Endometrium (tissue), 2 donors: Measurements from ENCODE around the gene CADPS2.
"Not testable (repeated sequence)": the region's sequence is repeated elsewhere in the genome, so short reads cannot be mapped to it uniquely, and the experiment has no call there.

ENCODE experiments used
- FAIRE-seq: peaks from 2 replicates; lab custom pipeline; 2012; peaks lifted over from hg19 to GRCh38; lab: Jason Lieb, UNC
- donor health status: control.
- donor health status: control.

Gene CADPS2

GRCh38 chr7:122309421-122309820, 576.8 kb downstream of the CADPS2 start:
- FAIRE-seq, result no peak

DNA sequence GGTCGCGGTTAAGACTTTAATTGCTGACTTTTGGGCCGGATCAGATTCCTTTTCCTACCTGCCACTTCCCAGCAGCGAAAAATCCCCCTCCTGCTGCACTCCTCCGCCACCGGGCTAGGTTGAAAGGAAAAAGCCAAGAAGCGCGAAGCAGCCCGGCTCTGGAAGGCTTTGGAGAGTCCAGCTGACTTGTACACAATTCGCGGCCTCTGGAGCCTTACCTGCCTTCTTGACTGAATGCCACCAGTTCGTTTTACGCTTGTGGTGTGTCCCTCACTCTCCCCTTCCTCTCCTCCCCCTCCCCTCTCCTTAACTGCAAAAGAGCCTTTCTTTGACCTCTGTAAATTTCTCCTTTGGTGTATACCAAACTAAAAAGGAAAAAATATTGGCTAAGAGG, 579.0 kb downstream of the CADPS2 start:
- FAIRE-seq, result no peak

DNA sequence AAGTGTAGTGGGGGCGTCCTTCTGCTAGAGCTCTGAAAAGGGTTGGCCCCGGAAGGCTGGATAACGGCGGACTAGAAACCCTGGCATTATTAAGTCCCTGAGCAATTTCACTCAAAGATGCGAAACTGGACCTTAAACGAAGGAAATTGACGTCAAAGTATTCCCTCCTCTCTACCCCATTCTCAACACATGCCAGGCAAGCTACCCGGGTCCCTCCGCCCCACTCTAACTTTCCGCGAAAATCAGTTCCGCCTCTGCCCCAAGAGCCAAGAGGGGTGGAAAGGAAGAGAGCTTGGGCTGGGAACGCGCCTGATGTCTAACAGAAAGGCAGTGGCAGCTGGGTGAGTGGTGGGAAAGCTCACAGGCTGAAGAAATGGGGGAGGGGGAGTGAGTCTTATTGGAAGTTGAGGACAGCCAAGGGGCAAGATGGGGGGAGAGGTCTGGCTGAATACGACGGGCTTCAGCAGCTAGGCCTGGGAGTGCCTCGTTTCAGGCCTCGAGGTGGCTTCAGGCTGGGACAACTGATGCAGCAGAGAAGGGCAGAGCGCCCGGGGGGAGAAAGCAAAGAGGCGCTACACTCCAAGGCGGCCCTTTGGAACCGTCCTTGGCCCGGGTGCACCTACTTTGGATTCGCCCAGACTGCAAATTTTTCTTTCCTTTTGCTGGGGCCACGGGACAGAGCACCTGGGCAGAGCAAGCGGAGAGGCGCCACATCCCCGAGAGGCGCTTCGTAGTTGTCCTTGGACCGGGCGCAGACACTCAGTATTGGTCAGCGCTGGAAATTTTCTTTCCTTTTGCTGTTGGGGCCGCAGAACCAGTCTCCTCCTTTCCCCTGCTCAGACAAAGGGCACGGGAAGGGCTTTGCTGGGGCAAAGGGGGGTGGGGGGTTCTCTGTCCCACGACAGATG, 579.7 kb downstream of the CADPS2 start:
- no peak for FAIRE-seq

- no peak for FAIRE-seq
These were observed 580.6 kb downstream of the CADPS2 start for GRCh38 chr7:122305475-122306319.

DNA sequence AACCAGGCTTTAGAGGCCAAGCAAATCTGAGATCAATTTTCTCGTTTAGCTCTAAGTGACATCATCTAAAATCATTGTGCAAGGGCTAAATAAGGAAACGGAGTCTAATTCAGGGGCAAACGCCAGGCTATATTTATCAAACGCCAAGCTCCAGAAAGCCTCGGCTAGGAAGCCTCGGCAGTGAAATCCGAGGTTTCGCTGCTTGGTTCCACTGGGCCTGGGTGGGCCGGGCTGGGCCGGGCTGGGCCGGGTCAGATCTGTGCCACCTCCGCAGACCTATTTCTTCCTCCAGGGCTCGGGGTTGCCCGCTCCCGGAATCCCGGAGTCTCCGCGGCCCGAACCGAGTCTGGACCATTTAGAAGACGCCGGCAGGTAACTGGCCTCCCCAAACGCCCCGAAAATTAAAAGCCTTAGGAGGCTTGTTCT, 581.3 kb downstream of the CADPS2 start:
- FAIRE-seq, result no peak

DNA sequence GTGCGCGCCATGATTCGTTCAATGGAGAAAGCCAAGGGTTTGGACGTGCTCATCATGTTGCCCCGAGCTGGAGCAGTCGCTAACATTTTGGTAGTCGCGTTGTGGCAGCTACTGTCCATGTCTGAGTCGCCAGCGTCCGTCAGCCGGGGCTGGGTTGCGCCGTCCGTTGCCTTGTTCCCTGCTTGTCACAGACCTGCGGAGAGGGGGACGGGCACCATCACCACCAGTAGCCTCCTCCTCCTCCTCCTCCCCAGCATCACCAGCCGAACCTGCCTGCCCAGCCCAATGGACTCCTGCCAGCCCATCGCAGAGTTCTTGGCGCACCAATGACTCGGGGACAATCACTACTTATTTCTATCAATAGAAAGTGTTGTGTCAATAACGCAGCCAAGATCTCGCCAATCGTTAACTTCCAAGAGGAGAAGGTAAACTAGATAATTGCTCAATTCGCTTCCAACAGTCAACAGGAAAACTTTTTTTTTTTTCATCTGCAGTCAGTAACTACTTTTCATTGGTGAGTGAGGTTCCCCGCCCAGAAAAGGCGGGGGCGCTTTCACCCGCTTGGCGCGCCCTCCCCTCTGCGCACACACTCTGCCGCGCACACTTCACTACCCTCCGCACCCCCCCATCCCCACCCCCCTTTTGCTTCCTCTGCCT, 581.8 kb downstream of the CADPS2 start, which contains the start of gene FEZF1:
Gene FEZF1 (minus strand): TSS at position 432 of the 657 bp plus-strand sequence. CDS start 313 bp downstream, at position 119.
- FAIRE-seq, result no peak

GRCh38 chr7:122303531-122304318, 582.5 kb downstream of the CADPS2 start:
- no peak for FAIRE-seq

- no peak for FAIRE-seq
These were observed 583.3 kb downstream of the CADPS2 start for GRCh38 chr7:122302761-122303530.

DNA sequence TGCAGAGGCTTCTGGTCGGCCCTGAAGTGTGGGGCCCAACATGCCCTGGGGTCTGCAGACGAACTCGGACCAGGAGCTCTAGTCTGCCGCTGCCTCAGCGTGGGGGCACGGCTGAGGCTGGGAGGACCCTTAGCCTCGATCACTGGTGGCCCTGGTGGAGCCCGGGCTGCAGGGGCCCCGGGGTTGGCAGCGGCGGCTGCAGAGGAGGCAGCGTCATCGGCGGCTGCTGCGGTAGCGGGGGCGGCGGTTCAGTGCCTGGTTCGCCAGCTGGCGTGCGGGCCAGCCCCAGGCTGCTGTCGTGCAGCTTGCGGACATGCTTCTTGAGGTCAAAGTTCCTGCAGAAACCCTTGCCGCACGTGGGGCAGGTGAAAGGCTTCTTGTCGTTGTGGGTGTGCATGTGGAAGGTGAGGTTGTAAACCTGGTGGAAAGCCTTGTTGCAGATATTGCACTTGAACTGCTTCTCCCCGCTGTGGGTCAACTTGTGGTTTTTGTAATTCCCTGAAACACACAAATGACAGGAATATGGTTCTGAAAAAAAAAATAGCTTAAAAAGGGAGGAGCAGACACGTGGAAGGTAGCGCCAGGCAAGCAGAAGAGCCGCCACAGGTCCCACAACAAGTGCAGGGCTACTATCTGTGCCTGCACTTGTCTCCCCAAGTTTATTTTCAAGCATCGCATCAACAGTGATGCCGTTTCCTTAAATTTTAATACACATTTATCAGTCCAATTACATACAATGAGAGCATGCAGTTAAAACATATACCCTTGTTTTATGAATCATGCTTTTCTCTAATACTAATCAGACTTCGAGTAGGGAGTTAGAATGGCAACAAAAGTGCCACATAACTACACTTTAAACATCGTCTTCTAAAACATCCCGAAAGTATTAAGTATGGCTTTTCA, 584.2 kb downstream of the CADPS2 start:
- no peak for FAIRE-seq

DNA sequence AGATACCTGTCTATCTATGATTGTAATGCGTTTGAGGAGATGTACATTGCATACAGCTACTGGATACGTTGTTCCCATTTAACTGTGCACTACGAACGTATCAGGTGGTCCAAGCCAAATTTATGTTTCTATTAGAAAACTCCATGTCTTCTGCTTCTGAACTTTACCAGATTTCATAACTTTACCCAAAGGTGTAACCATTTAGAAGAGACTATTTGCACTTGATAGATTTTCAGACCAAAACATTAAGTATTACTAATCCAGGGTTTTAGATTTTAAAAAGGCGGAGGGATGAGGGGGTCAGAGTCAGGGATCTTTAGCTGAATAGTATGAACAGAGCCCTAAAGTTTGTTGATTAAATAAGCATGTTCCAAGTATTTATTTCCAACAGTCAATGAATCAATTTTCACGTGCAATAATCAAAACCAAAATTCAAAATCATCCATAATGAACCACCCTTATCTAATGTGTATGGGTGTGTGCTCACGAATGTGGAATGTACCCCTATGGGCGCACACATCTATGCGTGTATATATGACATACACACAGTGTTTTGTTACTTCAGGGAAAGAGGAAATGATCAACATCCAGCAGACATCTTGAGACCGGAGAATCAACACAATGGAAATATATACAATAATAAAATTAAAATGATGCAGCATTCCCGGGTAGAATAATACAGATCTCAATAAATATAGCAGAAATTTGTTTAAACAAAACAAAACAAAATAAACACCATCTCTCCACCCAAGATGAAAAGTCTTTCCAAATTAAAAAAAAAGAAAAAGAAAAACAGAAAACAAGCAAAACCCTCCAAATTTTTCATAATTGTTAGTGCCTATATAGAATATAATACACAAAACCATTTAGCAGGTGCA, 585.1 kb downstream of the CADPS2 start:
- FAIRE-seq, result no peak

GRCh38 chr7:122300211-122300932, 585.9 kb downstream of the CADPS2 start:
- FAIRE-seq, result no peak

- FAIRE-seq, result no peak
These were observed 586.5 kb downstream of the CADPS2 start for GRCh38 chr7:122299624-122300210.

GRCh38 chr7:122298618-122299017, 587.6 kb downstream of the CADPS2 start:
- FAIRE-seq, result no peak

GRCh38 chr7:122298131-122298530, 588.1 kb downstream of the CADPS2 start:
- no peak for FAIRE-seq

DNA sequence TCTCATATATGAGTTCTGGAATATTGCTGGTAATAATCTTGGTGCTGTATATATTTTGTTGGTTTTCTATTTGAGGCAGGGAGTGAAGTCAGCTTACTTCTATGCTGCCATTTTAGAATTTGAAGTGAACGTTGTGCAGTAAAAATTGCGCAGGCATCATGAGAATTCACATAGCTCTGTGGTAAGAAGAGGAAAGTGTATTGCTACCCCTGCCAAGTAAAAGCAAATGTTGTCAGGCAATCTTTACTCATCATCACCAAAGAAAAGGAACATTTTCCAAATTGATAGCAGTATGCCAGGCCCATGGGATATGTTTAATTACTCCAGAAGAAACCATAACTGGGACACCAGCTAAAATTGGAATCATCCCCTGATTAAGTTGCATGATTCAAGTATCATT, 595.1 kb downstream of the CADPS2 start:
- FAIRE-seq, result no peak

GRCh38 chr7:122290476-122290875, 595.8 kb downstream of the CADPS2 start:
- FAIRE-seq, result no peak

- no peak for FAIRE-seq
These were observed 596.8 kb downstream of the CADPS2 start for GRCh38 chr7:122289426-122289825.

GRCh38 chr7:122284608-122285007, 601.7 kb downstream of the CADPS2 start:
- FAIRE-seq, result not testable (repeated sequence)
